Measurements from ENCODE around the gene DDIT3.

DNA sequence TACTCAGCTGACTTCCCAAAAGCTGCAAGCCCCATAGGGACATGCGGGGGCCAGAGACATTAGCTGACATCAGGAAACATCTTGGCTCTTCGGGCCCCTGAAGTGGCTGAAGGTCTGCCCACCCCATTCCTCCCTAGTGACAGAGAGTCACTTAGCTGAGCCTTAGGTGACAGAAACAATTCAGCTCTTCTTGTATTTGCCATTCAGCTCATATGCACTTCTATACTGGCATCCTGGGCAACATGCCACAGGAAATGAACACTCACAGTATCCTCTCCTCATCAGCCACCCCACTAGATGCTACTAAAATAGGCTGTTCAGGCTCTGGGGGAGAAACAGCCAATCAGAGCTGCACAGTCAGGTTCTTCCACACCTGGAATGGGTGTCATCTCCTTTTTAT is 23.3 kb upstream of the DDIT3 start:
- TF ChIP-seq, protein P1, sequence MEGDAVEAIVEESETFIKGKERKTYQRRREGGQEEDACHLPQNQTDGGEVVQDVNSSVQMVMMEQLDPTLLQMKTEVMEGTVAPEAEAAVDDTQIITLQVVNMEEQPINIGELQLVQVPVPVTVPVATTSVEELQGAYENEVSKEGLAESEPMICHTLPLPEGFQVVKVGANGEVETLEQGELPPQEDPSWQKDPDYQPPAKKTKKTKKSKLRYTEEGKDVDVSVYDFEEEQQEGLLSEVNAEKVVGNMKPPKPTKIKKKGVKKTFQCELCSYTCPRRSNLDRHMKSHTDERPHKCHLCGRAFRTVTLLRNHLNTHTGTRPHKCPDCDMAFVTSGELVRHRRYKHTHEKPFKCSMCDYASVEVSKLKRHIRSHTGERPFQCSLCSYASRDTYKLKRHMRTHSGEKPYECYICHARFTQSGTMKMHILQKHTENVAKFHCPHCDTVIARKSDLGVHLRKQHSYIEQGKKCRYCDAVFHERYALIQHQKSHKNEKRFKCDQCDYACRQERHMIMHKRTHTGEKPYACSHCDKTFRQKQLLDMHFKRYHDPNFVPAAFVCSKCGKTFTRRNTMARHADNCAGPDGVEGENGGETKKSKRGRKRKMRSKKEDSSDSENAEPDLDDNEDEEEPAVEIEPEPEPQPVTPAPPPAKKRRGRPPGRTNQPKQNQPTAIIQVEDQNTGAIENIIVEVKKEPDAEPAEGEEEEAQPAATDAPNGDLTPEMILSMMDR (IDR thresholded peaks at IDR 0.05): no peak
- no peak for TF ChIP-seq POLR2A (IDR thresholded peaks at IDR 0.05)
